MCF 10A (cell line): ENCODE measurements around the gene EXO1. TPM values are rescaled to one million over a fixed set of nuclear protein-coding genes. Genes with fewer than 3 reads are reported as not detected.

Experiments
- BruUV-seq: library from RNA; stranded (reverse); fragments of 400-500 nt; replicated peaks from 2 replicates; lab custom pipeline; 2021; lab: Mats Ljungman, UMichigan
- CTCF ChIA-PET: fragments of 300-600 bp; sonication (Branson Sonifier 250); formaldehyde crosslinking; extraction: SDS; loops from one replicate; lab custom pipeline; 2021; ENCODE audit warnings: antibody characterized with exemption, inconsistent platforms; lab: Yijun Ruan, JAX
- POLR2A ChIA-PET: fragments of 300-600, 350-650 bp; sonication (Branson Sonifier 250); formaldehyde crosslinking; extraction: SDS; loops from one replicate; lab custom pipeline; 2020; ENCODE audit warnings: antibody characterized with exemption, inconsistent platforms; lab: Yijun Ruan, JAX
- DNase-seq: peaks from one replicate; pipeline ENCODE4 v3.0.0-alpha.2; 2018; ENCODE audit not compliant: unreplicated experiment
- H3K27ac Mint-ChIP-seq: one replicate; pipeline ENCODE4 v1.8.0; 2022; ENCODE audit warnings: mild to moderate bottlenecking, low read depth, mixed read lengths; ENCODE audit not compliant: unreplicated experiment
- H3K27me3 Mint-ChIP-seq: one replicate; pipeline ENCODE4 v1.8.0; 2022; ENCODE audit warnings: mixed read lengths; ENCODE audit not compliant: insufficient read depth, unreplicated experiment
- H3K36me3 Mint-ChIP-seq: one replicate; pipeline ENCODE4 v1.8.0; 2022; ENCODE audit warnings: mild to moderate bottlenecking, moderate library complexity, mixed read lengths; ENCODE audit not compliant: insufficient read depth, unreplicated experiment
- H3K4me1 Mint-ChIP-seq: one replicate; pipeline ENCODE4 v1.8.0; 2022; ENCODE audit warnings: mixed read lengths; ENCODE audit not compliant: insufficient read depth, unreplicated experiment
- H3K4me3 Mint-ChIP-seq: one replicate; pipeline ENCODE4 v1.8.0; 2022; ENCODE audit warnings: mild to moderate bottlenecking, moderate library complexity, mixed read lengths; ENCODE audit not compliant: unreplicated experiment
- H3K9me3 Mint-ChIP-seq: one replicate; pipeline ENCODE4 v1.8.0; 2022; ENCODE audit warnings: mixed read lengths; ENCODE audit not compliant: unreplicated experiment
- intact Hi-C: fragments of 100-400 bp; cut with micrococcal nuclease; formaldehyde crosslinking; loops from 2 replicates; pipeline ENCODE4 v1.14.1; 2022
- total RNA-seq: library from RNA; stranded (reverse); gene quantifications from 2 replicates; pipeline ENCODE4 v1.2.3, GENCODE V29; 2022
- TF ChIP-seq, protein P1 (sequence below): fragments of 200-600 bp; IDR thresholded peaks from one replicate; pipeline ENCODE4 v1.8.0; 2022; ENCODE audit warnings: antibody characterized with exemption, mild to moderate bottlenecking; ENCODE audit not compliant: unreplicated experiment

Gene EXO1
- total RNA-seq, 1 experiment from 2014 or later = 17.5 TPM

DNA sequence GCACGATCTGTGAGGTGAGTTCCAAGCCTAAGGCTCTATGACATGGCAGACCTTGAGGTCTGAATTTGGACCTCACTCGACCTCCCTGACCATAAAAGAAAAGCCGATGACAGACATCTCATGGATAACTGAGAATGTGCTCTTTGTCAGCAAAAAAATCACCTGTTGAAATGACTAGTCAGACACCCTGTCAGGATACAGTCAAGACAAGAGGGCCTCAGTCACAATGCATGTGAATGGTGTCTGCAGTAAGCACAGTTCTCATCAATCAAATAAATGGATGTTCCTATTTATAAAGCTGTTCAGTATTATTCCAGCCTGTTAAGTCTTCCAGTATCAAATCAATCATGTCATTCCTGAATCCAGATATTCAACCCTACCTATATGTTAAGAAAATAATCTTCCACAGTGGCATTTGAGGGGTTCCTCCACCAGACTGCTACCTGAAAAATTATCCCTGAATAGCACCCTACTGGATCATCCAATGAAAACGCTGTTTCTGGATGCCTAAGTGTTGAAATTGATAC, 28.6 kb upstream of the EXO1 start:
- H3K4me1 Mint-ChIP-seq = peaks cover 14% of the 10 kb centered on the region
- CTCF ChIA-PET = interaction anchor here (1.2 kb wide), 1 partner anchor 18 kb away, joined by 4 read pairs; no protein-coding TSS in a partner anchor
- intact Hi-C loops = no loop called here

DNA sequence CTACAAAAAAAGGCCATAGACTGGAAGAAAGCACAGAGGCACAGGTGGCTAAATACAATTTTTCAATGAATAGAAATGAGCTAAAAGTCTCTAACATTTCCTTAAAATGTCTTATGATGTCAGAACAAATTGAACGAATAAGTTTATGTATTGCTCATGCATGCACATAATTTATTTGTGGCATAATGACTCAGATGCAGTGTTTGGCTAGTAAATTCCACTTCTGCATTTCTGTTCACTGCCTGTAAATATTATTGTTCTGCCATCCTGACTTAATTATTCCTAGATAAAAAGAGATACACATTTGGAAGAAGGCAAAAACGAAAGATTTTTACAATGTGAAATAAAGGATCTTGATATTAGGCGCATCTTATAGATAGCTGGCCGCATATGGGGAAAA, 26.6 kb upstream of the EXO1 start:
- H3K9me3 Mint-ChIP-seq = no peaks in the 10 kb centered on the region
- no TSS peak for BruUV-seq
- ChIA-PET CTCF (interaction anchor here (0.7 to 0.8 kb wide), 3 partner anchors 185 to 212 kb away, joined by 3 to 4 read pairs (median 4); no protein-coding TSS in a partner anchor), POLR2A (interaction anchor here (0.6 to 2.3 kb wide), 4 partner anchors 11 to 22 kb away, joined by 3 to 9 read pairs (median 4); no protein-coding TSS in a partner anchor)
- intact Hi-C loops = no loop called here
- peaks cover 14% of the 10 kb centered on the region for H3K4me1 Mint-ChIP-seq
- no peak overlapping the region for H3K4me3 Mint-ChIP-seq
- no peaks in the 10 kb centered on the region for H3K36me3 Mint-ChIP-seq
- no peak for DNase-seq
- TF ChIP-seq, protein P1, sequence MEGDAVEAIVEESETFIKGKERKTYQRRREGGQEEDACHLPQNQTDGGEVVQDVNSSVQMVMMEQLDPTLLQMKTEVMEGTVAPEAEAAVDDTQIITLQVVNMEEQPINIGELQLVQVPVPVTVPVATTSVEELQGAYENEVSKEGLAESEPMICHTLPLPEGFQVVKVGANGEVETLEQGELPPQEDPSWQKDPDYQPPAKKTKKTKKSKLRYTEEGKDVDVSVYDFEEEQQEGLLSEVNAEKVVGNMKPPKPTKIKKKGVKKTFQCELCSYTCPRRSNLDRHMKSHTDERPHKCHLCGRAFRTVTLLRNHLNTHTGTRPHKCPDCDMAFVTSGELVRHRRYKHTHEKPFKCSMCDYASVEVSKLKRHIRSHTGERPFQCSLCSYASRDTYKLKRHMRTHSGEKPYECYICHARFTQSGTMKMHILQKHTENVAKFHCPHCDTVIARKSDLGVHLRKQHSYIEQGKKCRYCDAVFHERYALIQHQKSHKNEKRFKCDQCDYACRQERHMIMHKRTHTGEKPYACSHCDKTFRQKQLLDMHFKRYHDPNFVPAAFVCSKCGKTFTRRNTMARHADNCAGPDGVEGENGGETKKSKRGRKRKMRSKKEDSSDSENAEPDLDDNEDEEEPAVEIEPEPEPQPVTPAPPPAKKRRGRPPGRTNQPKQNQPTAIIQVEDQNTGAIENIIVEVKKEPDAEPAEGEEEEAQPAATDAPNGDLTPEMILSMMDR = no peak
- H3K27ac Mint-ChIP-seq = no peak overlapping the region
- H3K27me3 Mint-ChIP-seq = no peaks in the 10 kb centered on the region

More for the DNA sequence above, 28.6 kb upstream of the EXO1 start:
- no peaks in the 10 kb centered on the region for H3K36me3 Mint-ChIP-seq
- DNase-seq = no peak
- POLR2A ChIA-PET = interaction anchor here (2.3 kb wide), 1 partner anchor 9 kb away, joined by 9 read pairs; no protein-coding TSS in a partner anchor
- H3K9me3 Mint-ChIP-seq = no peaks in the 10 kb centered on the region
- H3K4me3 Mint-ChIP-seq = no peak overlapping the region
- BruUV-seq = no TSS peak
- H3K27me3 Mint-ChIP-seq = no peaks in the 10 kb centered on the region
- no peak overlapping the region for H3K27ac Mint-ChIP-seq
- TF ChIP-seq, protein P1 = no peak

DNA sequence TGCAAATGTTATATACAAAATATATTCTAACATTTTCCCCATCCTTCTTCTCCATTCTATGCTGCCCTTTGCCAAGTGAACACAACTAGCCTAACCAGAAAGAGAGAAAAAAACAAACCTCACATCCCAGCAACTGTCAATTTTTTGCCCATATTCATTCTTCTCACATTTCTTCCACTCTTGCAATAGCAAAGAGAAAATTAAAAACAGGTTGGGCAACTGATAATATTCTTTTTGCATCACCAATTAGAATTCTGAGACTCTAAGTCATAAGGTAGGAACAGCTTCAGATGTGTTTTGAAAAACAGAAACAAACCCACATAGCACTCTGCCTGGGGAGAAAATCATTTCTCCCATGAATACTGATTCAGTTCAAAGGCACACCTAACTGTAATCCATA, 25.2 kb upstream of the EXO1 start:
- intact Hi-C loops = no loop called here
- BruUV-seq = no TSS peak
- CTCF ChIA-PET = interaction anchor here (0.6 to 4.0 kb wide), 6 partner anchors 11 to 113 kb away, joined by 3 to 17 read pairs (median 4); no protein-coding TSS in a partner anchor
- POLR2A ChIA-PET = interaction anchor here (0.6 to 0.7 kb wide), 2 partner anchors 40 to 161 kb away, joined by 3 to 4 read pairs; no protein-coding TSS in a partner anchor
- H3K4me3 Mint-ChIP-seq = no peak overlapping the region
- H3K4me1 Mint-ChIP-seq = peaks cover 6% of the 10 kb centered on the region
- H3K9me3 Mint-ChIP-seq = no peaks in the 10 kb centered on the region
- no peak for DNase-seq
- no peaks in the 10 kb centered on the region for H3K36me3 Mint-ChIP-seq
- H3K27ac Mint-ChIP-seq = no peak overlapping the region
- H3K27me3 Mint-ChIP-seq = no peaks in the 10 kb centered on the region
- TF ChIP-seq, protein P1 = no peak

DNA sequence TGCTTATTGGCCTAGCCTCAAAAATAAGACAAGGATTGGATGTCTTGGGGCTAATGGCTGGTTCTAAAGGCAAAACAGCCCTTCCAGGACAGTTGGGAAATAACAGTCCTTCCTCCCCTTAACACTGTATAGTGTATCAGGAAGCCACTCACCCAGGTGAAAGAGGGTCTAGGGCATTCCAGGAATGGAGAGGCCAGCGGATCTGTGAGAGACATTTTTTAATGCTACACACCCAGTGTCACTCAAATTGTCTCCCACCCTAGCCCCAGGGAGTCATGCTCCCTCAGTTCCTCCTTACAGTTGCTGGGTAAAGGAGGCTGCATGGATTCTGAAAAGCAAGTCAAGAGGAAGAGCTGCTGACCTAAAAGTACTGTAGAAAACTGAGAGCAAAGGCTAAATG, 24.1 kb upstream of the EXO1 start:
- Mint-ChIP-seq H3K9me3 (no peaks in the 10 kb centered on the region), H3K4me1 (peaks cover 11% of the 10 kb centered on the region), H3K27ac (no peak overlapping the region), H3K27me3 (no peaks in the 10 kb centered on the region), H3K36me3 (no peaks in the 10 kb centered on the region), H3K4me3 (no peak overlapping the region)
- CTCF ChIA-PET = interaction anchor here (0.7 to 4.0 kb wide), 11 partner anchors 8 to 293 kb away, joined by 3 to 17 read pairs (median 4); no protein-coding TSS in a partner anchor
- intact Hi-C loops = no loop called here
- BruUV-seq = no TSS peak
- TF ChIP-seq, protein P1 = no peak
- POLR2A ChIA-PET = interaction anchor here (0.6 to 2.3 kb wide), 5 partner anchors 11 to 1194 kb away, joined by 3 to 14 read pairs (median 3); partner anchors contain the start of genes CHML and OPN3
- no peak for DNase-seq
